Measurements from ENCODE around the gene SREBF2. TPM values are rescaled to one million over a fixed set of nuclear protein-coding genes. Genes with fewer than 3 reads are reported as not detected.
A peak's percentile ranks its signal among the peaks of the same experiment; 100 is the strongest.

The SREBF2 gene
- total and polyA plus RNA-seq, 2 experiments from 2014 or later = 113 to 114 TPM

DNA sequence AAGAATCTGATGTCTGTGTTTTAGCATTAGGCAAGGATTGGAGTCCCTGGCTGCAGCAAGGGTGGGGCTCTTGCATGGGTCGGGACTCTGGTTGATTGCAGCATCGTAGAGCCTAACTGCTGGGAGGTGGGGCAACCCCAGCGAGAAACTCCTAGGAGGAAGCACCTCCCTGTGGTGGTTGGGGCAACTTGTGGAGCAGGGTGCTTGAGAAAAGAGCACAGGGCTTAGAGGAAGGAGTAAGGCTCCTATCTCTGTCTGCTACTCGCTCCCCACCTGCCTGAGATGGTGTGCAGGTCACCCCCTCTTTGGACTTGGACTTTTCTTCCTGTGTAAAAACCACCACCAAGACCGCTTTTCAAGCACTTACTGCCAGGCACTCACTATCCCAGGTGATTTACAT is 15.6 kb downstream of the SREBF2 start:
- Histone ChIP-seq H3K4me3 (no peak overlapping the region), H4K20me1 (ENCODE audit: insufficient read depth, poor library complexity, severe bottlenecking) (peaks cover 82% of the 10 kb centered on the region), H2AFZ (no peak overlapping the region), H3K4me2 (peak overlapping the region; percentile 46), H3K36me3 (replicated peaks; ENCODE audit: insufficient read depth, low read depth) (no peaks in the 10 kb centered on the region), H3K4me1 (ENCODE audit: insufficient read depth) (peaks cover 54% of the 10 kb centered on the region), H3K27me3 (no peaks in the 10 kb centered on the region), H3K27ac (peak overlapping the region; percentile 73), H3K9me2 (replicated peaks; ENCODE audit: insufficient read depth) (no peaks in the 10 kb centered on the region), H3K9me3 (ENCODE audit: low read depth) (no peaks in the 10 kb centered on the region), H3K79me2 (peaks cover 100% of the 10 kb centered on the region)
- WGBS (ENCODE audit: low lambda C conversion rate, missing lambda C conversion rate) = 66% methylated on average over 5 of the region's 5 CpGs
- DNase-seq (ENCODE audit: low spot score) = peak; percentile 70
- no peak for TF ChIP-seq EZH2phosphoT487 (IDR thresholded peaks at IDR 0.05; ENCODE audit: low read depth, severe bottlenecking, unreplicated experiment)
- no peak for TF ChIP-seq EZH2 (IDR thresholded peaks at IDR 0.05; ENCODE audit: borderline replicate concordance)
- TF ChIP-seq CTCF (IDR thresholded peaks at IDR 0.05; ENCODE audit: poor library complexity) = peak; percentile 4

- TF ChIP-seq EZH2phosphoT487 (IDR thresholded peaks at IDR 0.05; ENCODE audit: low read depth, severe bottlenecking, unreplicated experiment) = no peak
- TF ChIP-seq CTCF (IDR thresholded peaks at IDR 0.05; ENCODE audit: poor library complexity) = no peak
- no peak for TF ChIP-seq EZH2 (IDR thresholded peaks at IDR 0.05; ENCODE audit: borderline replicate concordance)
- H3K9me3 ChIP-seq (ENCODE audit: low read depth) = no peaks in the 10 kb centered on the region
- H3K9me2 ChIP-seq (replicated peaks; ENCODE audit: insufficient read depth) = no peaks in the 10 kb centered on the region
- H3K79me2 ChIP-seq = peaks cover 100% of the 10 kb centered on the region
- no peak overlapping the region for H2AFZ ChIP-seq
- 75% methylated on average over 2 of the region's 2 CpGs for WGBS (ENCODE audit: low lambda C conversion rate, missing lambda C conversion rate)
- no peak for DNase-seq (ENCODE audit: low spot score)
- H3K4me1 ChIP-seq (ENCODE audit: insufficient read depth) = peaks cover 7% of the 10 kb centered on the region
- H3K27ac ChIP-seq = peak overlapping the region; percentile 79
- no peaks in the 10 kb centered on the region for H3K36me3 ChIP-seq (replicated peaks; ENCODE audit: insufficient read depth, low read depth)
- H3K27me3 ChIP-seq = no peaks in the 10 kb centered on the region
- H3K4me2 ChIP-seq = peak overlapping the region; percentile 47
- peaks cover 78% of the 10 kb centered on the region for H4K20me1 ChIP-seq (ENCODE audit: insufficient read depth, poor library complexity, severe bottlenecking)
- H3K4me3 ChIP-seq = no peak overlapping the region
These were observed 23.6 kb downstream of the SREBF2 start for GRCh38 chr22:41856469-41856868.

GRCh38 chr22:41857155-41857859 is 24.4 kb downstream of the SREBF2 start:
- peaks cover 96% of the 10 kb centered on the region for H3K79me2 ChIP-seq
- peaks cover 14% of the 10 kb centered on the region for H3K4me1 ChIP-seq (ENCODE audit: insufficient read depth)
- no peaks in the 10 kb centered on the region for H3K9me2 ChIP-seq (replicated peaks; ENCODE audit: insufficient read depth)
- no peaks in the 10 kb centered on the region for H3K36me3 ChIP-seq (replicated peaks; ENCODE audit: insufficient read depth, low read depth)
- H3K9me3 ChIP-seq (ENCODE audit: low read depth) = no peaks in the 10 kb centered on the region
- 71% methylated on average over 7 of the region's 7 CpGs for WGBS (ENCODE audit: low lambda C conversion rate, missing lambda C conversion rate)
- H4K20me1 ChIP-seq (ENCODE audit: insufficient read depth, poor library complexity, severe bottlenecking) = peaks cover 82% of the 10 kb centered on the region
- H3K4me2 ChIP-seq = no peak overlapping the region
- H2AFZ ChIP-seq = no peak overlapping the region
- no peak overlapping the region for H3K4me3 ChIP-seq
- H3K27me3 ChIP-seq = no peaks in the 10 kb centered on the region
- peak overlapping the region; percentile 79 for H3K27ac ChIP-seq
- DNase-seq (ENCODE audit: low spot score) = peak; percentile 47
- peak; percentile 47 for TF ChIP-seq CTCF (IDR thresholded peaks at IDR 0.05; ENCODE audit: poor library complexity)
- no peak for TF ChIP-seq EZH2 (IDR thresholded peaks at IDR 0.05; ENCODE audit: borderline replicate concordance)
